Endodermal cell (in vitro differentiated cells): ENCODE data around the gene THOC7. TPM values are rescaled to one million over a fixed set of nuclear protein-coding genes. Genes with fewer than 3 reads are reported as not detected.

Experiments used
- DNase-seq: peaks from one replicate; pipeline ENCODE4 v3.0.0-alpha.2; 2017
- H3K27ac ChIP-seq: 2 replicates; pipeline ENCODE4 v1.5.1; 2013; ENCODE audit warnings: mild to moderate bottlenecking, low read depth, low read length, moderate library complexity
- H3K27me3 ChIP-seq: 2 replicates; pipeline ENCODE4 v1.6.1; 2013; ENCODE audit warnings: mild to moderate bottlenecking, low read length, moderate library complexity; ENCODE audit not compliant: insufficient read depth, control insufficient read depth, poor library complexity, severe bottlenecking
- H3K36me3 ChIP-seq: 2 replicates; pipeline ENCODE4 v1.7.0; 2013; ENCODE audit warnings: mild to moderate bottlenecking, low read length, moderate library complexity; ENCODE audit not compliant: control insufficient read depth, insufficient read depth
- H3K4me1 ChIP-seq: one replicate; pipeline ENCODE4 v1.7.0; 2013; ENCODE audit warnings: low read length; ENCODE audit not compliant: control insufficient read depth, insufficient read depth
- H3K4me3 ChIP-seq: 2 replicates; pipeline ENCODE4 v1.5.1; 2013; ENCODE audit warnings: mild to moderate bottlenecking, low read length, moderate library complexity
- H3K9ac ChIP-seq: 2 replicates; pipeline ENCODE4 v1.6.1; 2013; ENCODE audit warnings: mild to moderate bottlenecking, low read length, moderate library complexity; ENCODE audit not compliant: poor library complexity, severe bottlenecking; ENCODE audit errors: extremely low read depth
- H3K9me3 ChIP-seq: 2 replicates; pipeline ENCODE4 v1.6.1; 2013; ENCODE audit warnings: mild to moderate bottlenecking, low read length, moderate library complexity; ENCODE audit not compliant: control insufficient read depth
- H3K27ac Mint-ChIP-seq: 2 replicates; pipeline ENCODE4 v1.8.0; 2020; ENCODE audit warnings: mixed read lengths
- H3K27me3 Mint-ChIP-seq: 2 replicates; pipeline ENCODE4 v1.8.0; 2021; ENCODE audit warnings: mild to moderate bottlenecking, mixed read lengths; ENCODE audit not compliant: insufficient read depth
- H3K36me3 Mint-ChIP-seq: 2 replicates; pipeline ENCODE4 v1.8.0; 2020; ENCODE audit warnings: low read depth, mixed read lengths
- H3K4me1 Mint-ChIP-seq: 2 replicates; pipeline ENCODE4 v1.8.0; 2020; ENCODE audit warnings: mixed read lengths
- H3K4me3 Mint-ChIP-seq: 2 replicates; pipeline ENCODE4 v1.8.0; 2020; ENCODE audit warnings: mild to moderate bottlenecking, moderate library complexity, mixed read lengths
- H3K9me3 Mint-ChIP-seq: 2 replicates; pipeline ENCODE4 v1.8.0; 2020; ENCODE audit warnings: mild to moderate bottlenecking, mixed read lengths
- CTCF ChIP-seq: fragments of 200-600 bp; sonication (generic); conservative IDR thresholded peaks from 2 replicates; pipeline ENCODE4 v1.5.0; 2021; ENCODE audit warnings: antibody characterized with exemption, mild to moderate bottlenecking
- WGBS, 2 experiments: methylation state at CpG; one replicate each; pipeline versions ENCODE4 v1.1.5 to v1.1.7; 2013; ENCODE audit warnings: missing lambda C conversion rate in 2 of 2, mixed read lengths in 1 of 2; ENCODE audit not compliant: insufficient coverage in 1 of 2, insufficient read length in 1 of 2; 5-methylcytosine and 5-hydroxymethylcytosine counted together
- total RNA-seq, 2 donors: library from RNA; stranded (reverse); fragmentation: NEBNext Ultra II Directional in 1 of 2; extraction: Animal tissue kit (Norgen Biotek cat#: 25700) in 1 of 2; gene quantifications; 2 replicates in 1 of 2; 3 replicates in 1 of 2; pipeline ENCODE4 v1.2.1, GENCODE V29; 2021

THOC7 gene
- total RNA-seq, 2 donors from 2014 or later: 91.8 to 103 TPM

- Mint-ChIP-seq H3K4me3 (no peak overlapping the region), H3K27me3 (no peaks in the 10 kb centered on the region), H3K36me3 (peaks cover 2% of the 10 kb centered on the region), H3K27ac (no peak overlapping the region), H3K9me3 (no peaks in the 10 kb centered on the region), H3K4me1 (peaks cover 19% of the 10 kb centered on the region)
- H3K4me1 ChIP-seq: peaks cover 9% of the 10 kb centered on the region
- no peak overlapping the region for H3K4me3 ChIP-seq
- TF ChIP-seq CTCF: no peak
- H3K27me3 ChIP-seq: no peaks in the 10 kb centered on the region
- 88% methylated on average over 1 of the region's 1 CpG; no CpG with 5 or more reads in 1 of the 2 experiments for WGBS, 2 experiments
- no peaks in the 10 kb centered on the region for H3K9me3 ChIP-seq
- no peak overlapping the region for H3K27ac ChIP-seq
- no peak for DNase-seq
- no peak overlapping the region for H3K9ac ChIP-seq
- H3K36me3 ChIP-seq: peaks cover 12% of the 10 kb centered on the region
Observed at GRCh38 chr3:63892773-63893352, 29.3 kb upstream of the THOC7 start.

- Mint-ChIP-seq H3K4me3 (no peak overlapping the region), H3K27me3 (no peaks in the 10 kb centered on the region), H3K9me3 (no peaks in the 10 kb centered on the region), H3K4me1 (peaks cover 19% of the 10 kb centered on the region), H3K27ac (no peak overlapping the region), H3K36me3 (peaks cover 2% of the 10 kb centered on the region)
- 89 to 98% methylated on average over 2 to 4 of the region's 5 CpGs for WGBS, 2 experiments
- Histone ChIP-seq H3K36me3 (peaks cover 12% of the 10 kb centered on the region), H3K4me3 (no peak overlapping the region), H3K9ac (no peak overlapping the region), H3K4me1 (peaks cover 9% of the 10 kb centered on the region), H3K27me3 (no peaks in the 10 kb centered on the region), H3K9me3 (no peaks in the 10 kb centered on the region), H3K27ac (no peak overlapping the region)
- no peak for DNase-seq
- no peak for TF ChIP-seq CTCF
Observed at GRCh38 chr3:63891518-63891917, 27.9 kb upstream of the THOC7 start.

GRCh38 chr3:63886858-63887257 is 23.3 kb upstream of the THOC7 start:
- peaks cover 9% of the 10 kb centered on the region for H3K4me1 Mint-ChIP-seq
- no peak overlapping the region for H3K4me3 ChIP-seq
- no peaks in the 10 kb centered on the region for H3K4me1 ChIP-seq
- H3K9me3 ChIP-seq: no peaks in the 10 kb centered on the region
- H3K36me3 Mint-ChIP-seq: peaks cover 4% of the 10 kb centered on the region
- H3K9me3 Mint-ChIP-seq: no peaks in the 10 kb centered on the region
- peaks cover 10% of the 10 kb centered on the region for H3K36me3 ChIP-seq
- no peak overlapping the region for H3K27ac Mint-ChIP-seq
- no peak for DNase-seq
- H3K4me3 Mint-ChIP-seq: no peak overlapping the region
- WGBS, 2 experiments: 95 to 100% methylated on average over 3 of the region's 3 CpGs
- no peak for TF ChIP-seq CTCF
- H3K27ac ChIP-seq: no peak overlapping the region
- H3K9ac ChIP-seq: no peak overlapping the region
- H3K27me3 ChIP-seq: no peaks in the 10 kb centered on the region
- no peaks in the 10 kb centered on the region for H3K27me3 Mint-ChIP-seq
